Activated CD4-positive, alpha-beta T cell treated with anti-CD3 and anti-CD28 coated beads, Interleukin-2, amount 10 ng/mL, durations not matched to agents 7 days and 5 days (primary cell): ENCODE measurements around the gene MYH9. TPM values are rescaled to one million over a fixed set of nuclear protein-coding genes. Genes with fewer than 3 reads are reported as not detected.

ENCODE experiments used
- CTCF ChIA-PET: fragments of 350-600 bp; sonication (Branson Sonifier 250); formaldehyde crosslinking; loops from one replicate; lab custom pipeline; 2021; ENCODE audit warnings: antibody characterized with exemption; lab: Charles Lee
- POLR2A ChIA-PET: fragments of 350-600 bp; sonication (Branson Sonifier 250); formaldehyde crosslinking; loops from one replicate; lab custom pipeline; 2021; ENCODE audit warnings: antibody characterized with exemption; lab: Charles Lee
- DNase-seq: peaks from one replicate; pipeline ENCODE4 v3.0.0-alpha.2; 2020
- H3K27ac Mint-ChIP-seq: one replicate; pipeline ENCODE4 v1.8.0; 2021; ENCODE audit warnings: mild to moderate bottlenecking, moderate library complexity, mixed read lengths
- H3K27me3 Mint-ChIP-seq: one replicate; pipeline ENCODE4 v1.8.0; 2021; ENCODE audit warnings: mixed read lengths
- H3K36me3 Mint-ChIP-seq: one replicate; pipeline ENCODE4 v1.8.0; 2021; ENCODE audit warnings: low read depth, mixed read lengths
- H3K4me1 Mint-ChIP-seq: one replicate; pipeline ENCODE4 v1.8.0; 2021; ENCODE audit warnings: mixed read lengths
- H3K4me3 Mint-ChIP-seq: one replicate; pipeline ENCODE4 v1.8.0; 2021; ENCODE audit warnings: mild to moderate bottlenecking, moderate library complexity, mixed read lengths
- H3K9me3 Mint-ChIP-seq: one replicate; pipeline ENCODE4 v1.8.0; 2021; ENCODE audit warnings: mixed read lengths
- total RNA-seq, 2 experiments: library from RNA; stranded (reverse); gene quantifications; one replicate each; pipeline ENCODE4 v1.2.3, GENCODE V29; 2021

MYH9 gene
- total RNA-seq, 2 experiments from 2014 or later = 881 to 1,009 TPM

- H3K27ac Mint-ChIP-seq = peak overlapping the region; percentile 81
- peaks cover 85% of the 10 kb centered on the region for H3K4me1 Mint-ChIP-seq
- ChIA-PET POLR2A (interaction anchor here (1.0 kb wide), 1 partner anchor 14 kb away, joined by 4 read pairs; no protein-coding TSS in a partner anchor), CTCF (interaction anchor here (0.5 to 1.4 kb wide), 2 partner anchors 16 to 98 kb away, joined by 4 read pairs; no protein-coding TSS in a partner anchor)
- H3K9me3 Mint-ChIP-seq = no peaks in the 10 kb centered on the region
- H3K36me3 Mint-ChIP-seq = peaks cover 60% of the 10 kb centered on the region
- H3K27me3 Mint-ChIP-seq = no peaks in the 10 kb centered on the region
- no peak overlapping the region for H3K4me3 Mint-ChIP-seq
- DNase-seq = no peak
Observed at GRCh38 chr22:36348760-36349159, 39.0 kb downstream of the MYH9 start.

GRCh38 chr22:36347094-36347493 is 40.7 kb downstream of the MYH9 start:
- POLR2A ChIA-PET = interaction anchor here (0.6 kb wide), 1 partner anchor 74 kb away, joined by 3 read pairs; no protein-coding TSS in a partner anchor
- Mint-ChIP-seq H3K4me1 (peaks cover 83% of the 10 kb centered on the region), H3K27me3 (no peaks in the 10 kb centered on the region), H3K27ac (no peak overlapping the region), H3K4me3 (no peak overlapping the region), H3K36me3 (peaks cover 61% of the 10 kb centered on the region), H3K9me3 (no peaks in the 10 kb centered on the region)
- DNase-seq = no peak
- CTCF ChIA-PET = no interaction called here

- Mint-ChIP-seq H3K27ac (peak overlapping the region; percentile 76), H3K36me3 (peaks cover 71% of the 10 kb centered on the region), H3K4me3 (peak overlapping the region; percentile 25), H3K4me1 (peaks cover 82% of the 10 kb centered on the region), H3K27me3 (no peaks in the 10 kb centered on the region), H3K9me3 (no peaks in the 10 kb centered on the region)
- DNase-seq = no peak
- CTCF ChIA-PET = interaction anchor here (0.7 to 4.4 kb wide), 8 partner anchors 8 to 76 kb away, joined by 3 to 23 read pairs (median 4); no protein-coding TSS in a partner anchor
- POLR2A ChIA-PET = interaction anchor here (0.6 kb wide), 1 partner anchor 33 kb away, joined by 3 read pairs; no protein-coding TSS in a partner anchor
Observed at GRCh38 chr22:36344106-36344827, 43.5 kb downstream of the MYH9 start.

- H3K27ac Mint-ChIP-seq = peak overlapping the region; percentile 76
- CTCF ChIA-PET = interaction anchor here (0.6 to 4.4 kb wide), 8 partner anchors 9 to 77 kb away, joined by 3 to 23 read pairs (median 4); no protein-coding TSS in a partner anchor
- no peak for DNase-seq
- H3K36me3 Mint-ChIP-seq = peaks cover 71% of the 10 kb centered on the region
- no peaks in the 10 kb centered on the region for H3K27me3 Mint-ChIP-seq
- POLR2A ChIA-PET = interaction anchor here (0.6 kb wide), 1 partner anchor 33 kb away, joined by 3 read pairs; no protein-coding TSS in a partner anchor
- peaks cover 82% of the 10 kb centered on the region for H3K4me1 Mint-ChIP-seq
- H3K9me3 Mint-ChIP-seq = no peaks in the 10 kb centered on the region
- H3K4me3 Mint-ChIP-seq = no peak overlapping the region
Observed at GRCh38 chr22:36343720-36344105, 44.1 kb downstream of the MYH9 start.

GRCh38 chr22:36343070-36343719 is 44.6 kb downstream of the MYH9 start:
- POLR2A ChIA-PET = interaction anchor here (0.6 kb wide), 1 partner anchor 34 kb away, joined by 3 read pairs; no protein-coding TSS in a partner anchor
- no peak for DNase-seq
- no peak overlapping the region for H3K4me3 Mint-ChIP-seq
- H3K27ac Mint-ChIP-seq = peak overlapping the region; percentile 50
- H3K36me3 Mint-ChIP-seq = peaks cover 74% of the 10 kb centered on the region
- CTCF ChIA-PET = interaction anchor here (0.6 to 4.4 kb wide), 11 partner anchors 9 to 211 kb away, joined by 3 to 23 read pairs (median 4); no protein-coding TSS in a partner anchor
- H3K9me3 Mint-ChIP-seq = no peaks in the 10 kb centered on the region
- H3K4me1 Mint-ChIP-seq = peaks cover 82% of the 10 kb centered on the region
- no peaks in the 10 kb centered on the region for H3K27me3 Mint-ChIP-seq

GRCh38 chr22:36341640-36342041 is 46.1 kb downstream of the MYH9 start:
- ChIA-PET POLR2A (no interaction called here), CTCF (interaction anchor here (1.0 to 4.4 kb wide), 4 partner anchors 9 to 36 kb away, joined by 3 to 23 read pairs (median 4); no protein-coding TSS in a partner anchor)
- H3K9me3 Mint-ChIP-seq = no peaks in the 10 kb centered on the region
- H3K4me3 Mint-ChIP-seq = no peak overlapping the region
- no peak for DNase-seq
- H3K27me3 Mint-ChIP-seq = no peaks in the 10 kb centered on the region
- H3K27ac Mint-ChIP-seq = peak overlapping the region; percentile 9
- peaks cover 76% of the 10 kb centered on the region for H3K36me3 Mint-ChIP-seq
- peaks cover 88% of the 10 kb centered on the region for H3K4me1 Mint-ChIP-seq

GRCh38 chr22:36340621-36341020 is 47.1 kb downstream of the MYH9 start:
- ChIA-PET POLR2A (no interaction called here), CTCF (interaction anchor here (0.7 to 4.4 kb wide), 8 partner anchors 8 to 164 kb away, joined by 3 to 23 read pairs (median 4); no protein-coding TSS in a partner anchor)
- Mint-ChIP-seq H3K27me3 (no peaks in the 10 kb centered on the region), H3K36me3 (peaks cover 79% of the 10 kb centered on the region), H3K27ac (peak overlapping the region; percentile 76), H3K9me3 (no peaks in the 10 kb centered on the region), H3K4me3 (no peak overlapping the region), H3K4me1 (peaks cover 91% of the 10 kb centered on the region)
- no peak for DNase-seq

GRCh38 chr22:36339171-36340065 is 48.3 kb downstream of the MYH9 start:
- POLR2A ChIA-PET = interaction anchor here (0.6 to 0.9 kb wide), 2 partner anchors 37 to 38 kb away, joined by 3 to 5 read pairs; no protein-coding TSS in a partner anchor
- peak; percentile 48 for DNase-seq
- CTCF ChIA-PET = interaction anchor here (0.6 to 3.1 kb wide), 11 partner anchors 11 to 807 kb away, joined by 3 to 16 read pairs (median 4); partner anchors contain the start of gene MYH9
- H3K27me3 Mint-ChIP-seq = no peaks in the 10 kb centered on the region
- no peaks in the 10 kb centered on the region for H3K9me3 Mint-ChIP-seq
- peaks cover 91% of the 10 kb centered on the region for H3K4me1 Mint-ChIP-seq
- H3K27ac Mint-ChIP-seq = peak overlapping the region; percentile 82
- H3K4me3 Mint-ChIP-seq = no peak overlapping the region
- peaks cover 86% of the 10 kb centered on the region for H3K36me3 Mint-ChIP-seq

GRCh38 chr22:36337365-36338130 is 50.2 kb downstream of the MYH9 start:
- DNase-seq = no peak
- POLR2A ChIA-PET = interaction anchor here (0.6 kb wide), 1 partner anchor 20 kb away, joined by 3 read pairs; no protein-coding TSS in a partner anchor

GRCh38 chr22:36336246-36337182 is 51.3 kb downstream of the MYH9 start:
- no peak for DNase-seq
- H3K36me3 Mint-ChIP-seq = peaks cover 88% of the 10 kb centered on the region
- ChIA-PET CTCF (interaction anchor here (1.2 to 1.5 kb wide), 2 partner anchors 38 to 134 kb away, joined by 3 read pairs; no protein-coding TSS in a partner anchor), POLR2A (no interaction called here)
- H3K9me3 Mint-ChIP-seq = no peaks in the 10 kb centered on the region
- no peaks in the 10 kb centered on the region for H3K27me3 Mint-ChIP-seq
- H3K4me1 Mint-ChIP-seq = peaks cover 92% of the 10 kb centered on the region
- H3K4me3 Mint-ChIP-seq = peak overlapping the region; percentile 72
- peak overlapping the region; percentile 99 for H3K27ac Mint-ChIP-seq

More at GRCh38 chr22:36337365-36338130, 50.2 kb downstream of the MYH9 start:
- H3K4me1 Mint-ChIP-seq = peaks cover 92% of the 10 kb centered on the region
- CTCF ChIA-PET = interaction anchor here (0.8 to 1.5 kb wide), 2 partner anchors 73 to 133 kb away, joined by 3 read pairs; no protein-coding TSS in a partner anchor
- H3K4me3 Mint-ChIP-seq = peak overlapping the region; percentile 29
- no peaks in the 10 kb centered on the region for H3K27me3 Mint-ChIP-seq
- H3K36me3 Mint-ChIP-seq = peaks cover 90% of the 10 kb centered on the region
- H3K27ac Mint-ChIP-seq = peak overlapping the region; percentile 99
- no peaks in the 10 kb centered on the region for H3K9me3 Mint-ChIP-seq
